Right renal pelvis (tissue), 4 donors: ENCODE results near the gene RAD21L1. TPM values are rescaled to one million over a fixed set of nuclear protein-coding genes. Genes with fewer than 3 reads are reported as not detected.
"Not testable (repeated sequence)": the region's sequence is repeated elsewhere in the genome, so short reads cannot be mapped to it uniquely, and the experiment has no call there.

Experiments
- DNase-seq, 4 donors: peaks; one replicate each; pipeline ENCODE4 v3.0.0-alpha.2; 2013; ENCODE audit warnings: low read depth in 4 of 4, low spot score in 3 of 4, missing footprints in 1 of 4
- polyA plus RNA-seq, 4 donors: library from polyadenylated mRNA; unstranded; fragments of 120-200 nt; gene quantifications; one replicate each; pipeline ENCODE4 v1.2.1, GENCODE V29; 2013; ENCODE audit not compliant: insufficient read length in 4 of 4

The RAD21L1 gene
- polyA plus RNA-seq, 4 donors, result not detected

DNA sequence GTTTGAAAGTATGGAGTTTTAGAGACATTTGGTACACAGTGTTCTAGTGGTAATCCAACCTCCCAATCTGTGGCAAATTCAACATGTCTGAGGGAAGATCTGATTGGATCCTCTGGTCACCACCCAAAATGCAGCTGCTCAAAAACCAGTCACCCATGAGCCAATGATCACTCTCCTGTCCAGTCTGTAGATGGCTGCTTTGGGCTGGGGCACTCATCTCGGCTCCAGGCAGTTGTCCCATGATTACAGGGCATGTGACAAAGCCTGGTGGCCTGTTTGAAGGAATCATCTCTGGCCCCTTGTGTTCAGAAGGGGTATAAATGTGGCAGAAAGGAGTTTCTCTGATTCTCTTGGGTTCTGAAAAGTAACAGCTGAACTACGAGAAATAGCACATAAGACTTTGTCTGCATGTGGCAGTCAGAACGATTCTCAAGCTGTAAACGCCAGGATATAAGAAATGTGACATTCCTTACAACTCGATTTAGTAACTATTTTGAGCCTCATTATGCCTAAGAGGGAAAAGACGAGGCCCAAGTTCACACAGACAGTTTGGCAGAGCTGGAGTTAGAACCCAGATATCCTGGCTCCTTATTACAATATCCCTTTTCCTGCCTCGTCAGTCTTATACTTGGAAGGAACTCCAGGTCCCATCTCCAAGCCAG lies 26.5 kb upstream of the RAD21L1 start:
- no peak for DNase-seq

DNA sequence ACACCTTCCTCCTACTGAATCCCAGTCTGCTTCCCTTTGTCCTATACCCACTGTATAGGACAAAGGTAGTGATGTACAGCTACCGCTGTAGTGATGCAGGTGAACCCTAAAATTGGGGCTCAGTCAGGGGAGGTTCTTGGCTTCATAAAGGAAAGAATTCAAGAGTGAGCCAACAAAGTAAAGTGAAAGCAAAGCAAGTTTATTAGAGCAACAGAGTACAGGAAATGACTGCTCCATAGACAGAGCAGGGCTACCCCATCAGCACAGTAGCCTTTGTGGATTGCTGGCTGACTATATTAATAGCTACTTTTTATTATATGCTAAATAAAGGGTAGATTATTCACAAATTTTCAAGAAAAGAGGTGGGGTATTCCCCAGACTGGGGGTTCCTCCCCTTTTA lies 25.9 kb upstream of the RAD21L1 start:
- no peak for DNase-seq

GRCh38 chr20:1202762-1203504 lies 22.9 kb upstream of the RAD21L1 start, which contains the start of gene C20orf202:
Gene C20orf202 (plus strand): TSS chr20:1203454. CDS start chr20:1203586, 132 bp downstream.
- no peak for DNase-seq

DNA sequence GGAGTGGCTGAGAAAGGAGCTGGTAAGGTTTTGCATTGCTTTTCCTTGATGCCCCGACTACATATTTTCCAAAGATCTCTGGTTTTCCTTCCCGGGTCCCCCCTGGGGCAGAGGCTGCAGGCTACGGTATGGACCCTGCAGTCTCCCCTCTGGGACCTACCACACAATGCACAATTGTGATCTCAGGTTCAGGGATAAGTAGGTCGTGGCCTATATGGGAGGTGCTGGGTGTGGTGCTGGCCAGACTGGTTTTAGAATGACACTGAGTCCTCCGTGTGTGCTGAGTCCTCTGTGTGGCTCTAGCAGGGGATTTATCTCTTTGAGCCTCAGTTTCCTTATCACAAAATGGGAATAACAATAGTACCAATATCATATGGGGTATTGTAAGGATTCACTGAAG lies 22.2 kb upstream of the RAD21L1 start:
- DNase-seq, result no peak

DNA sequence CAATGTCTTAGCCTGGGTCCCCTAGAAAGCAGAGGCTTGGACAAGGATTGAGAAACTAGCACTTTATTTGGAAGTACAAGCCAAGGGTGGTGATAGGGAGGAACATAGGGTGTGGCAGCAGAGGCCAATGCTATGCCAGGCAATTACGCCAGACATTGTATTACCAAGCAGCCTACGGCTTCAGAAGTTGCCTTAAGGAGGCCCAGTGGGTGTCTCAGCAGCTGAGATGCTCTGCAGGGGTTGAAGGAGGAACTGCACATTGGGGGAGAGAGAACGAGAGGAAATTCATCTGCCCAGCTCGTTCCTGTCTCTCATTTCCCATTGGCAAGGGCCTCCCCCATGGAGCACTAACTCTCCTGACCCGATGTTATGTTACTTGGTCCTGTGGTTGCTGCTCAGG lies 21.7 kb upstream of the RAD21L1 start:
- DNase-seq, result no peak

DNA sequence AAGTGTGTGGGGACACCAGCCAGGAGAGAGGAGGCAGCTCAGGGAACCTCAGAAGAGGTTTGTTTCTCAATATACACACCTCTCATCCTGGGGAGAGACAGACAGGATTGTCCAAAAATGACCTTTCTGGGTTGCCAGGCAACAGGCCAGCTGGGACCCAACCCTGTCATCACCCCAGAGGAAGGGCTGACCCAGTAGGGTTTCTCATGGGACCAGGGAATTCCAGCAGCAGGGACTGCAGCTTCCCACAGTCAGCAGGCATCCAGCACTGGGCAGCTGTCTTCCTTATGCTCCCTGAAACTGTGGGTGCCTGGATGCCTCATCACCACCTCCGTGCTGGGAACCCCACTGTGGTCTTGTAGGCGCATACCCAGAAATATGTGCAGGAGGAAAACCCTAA lies 21.3 kb upstream of the RAD21L1 start:
- DNase-seq, result no peak

GRCh38 chr20:1205802-1206201 lies 20.0 kb upstream of the RAD21L1 start:
- DNase-seq, result no peak

- DNase-seq, result no peak
These were observed 19.3 kb upstream of the RAD21L1 start for GRCh38 chr20:1206366-1207148.

- DNase-seq, result no peak
These were observed 18.5 kb upstream of the RAD21L1 start for GRCh38 chr20:1207293-1207878.

DNA sequence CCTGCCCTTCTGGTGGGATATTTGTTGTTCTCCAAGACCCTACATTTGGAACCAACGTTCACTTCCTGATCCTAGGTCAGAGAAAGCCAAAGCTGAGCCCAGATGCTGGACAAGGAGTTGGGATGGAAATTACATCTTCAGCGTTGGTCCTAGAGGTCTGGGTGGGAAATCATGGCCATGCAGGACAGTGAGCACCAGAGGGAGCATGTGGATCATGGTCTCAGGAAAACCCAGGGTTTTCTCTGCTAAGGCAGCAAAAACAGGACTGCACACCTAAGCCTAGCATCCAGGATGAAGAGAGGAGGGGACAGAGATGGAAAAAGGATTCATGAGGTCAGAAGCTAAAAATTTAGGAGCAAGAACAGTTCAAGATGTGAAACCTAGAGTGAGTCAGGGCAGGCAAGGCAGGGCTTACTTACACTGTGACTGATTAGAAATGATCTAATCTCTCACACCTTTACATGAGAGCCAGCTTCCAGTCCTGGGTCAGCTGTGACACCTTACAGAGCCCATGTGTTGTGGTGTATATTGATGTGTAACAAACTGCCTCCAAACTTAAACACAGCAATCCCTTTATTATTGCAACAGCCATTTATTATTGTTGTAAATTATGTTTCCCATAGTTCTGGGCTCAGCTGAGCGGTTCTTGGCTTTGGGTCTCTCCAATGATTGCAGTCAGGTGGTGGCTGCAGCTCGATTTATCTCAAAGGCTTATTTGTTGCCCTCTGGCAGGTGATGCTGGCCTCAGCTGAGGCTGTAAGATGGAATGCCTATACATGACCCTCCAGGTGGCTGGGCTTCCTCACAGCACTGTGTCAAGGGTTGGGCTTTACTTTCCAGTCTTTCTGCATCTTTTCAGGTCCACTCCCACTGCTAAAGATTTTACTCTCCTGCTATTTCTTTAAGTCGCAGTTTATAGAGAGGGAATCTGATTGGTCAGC lies 16.1 kb upstream of the RAD21L1 start:
- DNase-seq, result no peak

DNA sequence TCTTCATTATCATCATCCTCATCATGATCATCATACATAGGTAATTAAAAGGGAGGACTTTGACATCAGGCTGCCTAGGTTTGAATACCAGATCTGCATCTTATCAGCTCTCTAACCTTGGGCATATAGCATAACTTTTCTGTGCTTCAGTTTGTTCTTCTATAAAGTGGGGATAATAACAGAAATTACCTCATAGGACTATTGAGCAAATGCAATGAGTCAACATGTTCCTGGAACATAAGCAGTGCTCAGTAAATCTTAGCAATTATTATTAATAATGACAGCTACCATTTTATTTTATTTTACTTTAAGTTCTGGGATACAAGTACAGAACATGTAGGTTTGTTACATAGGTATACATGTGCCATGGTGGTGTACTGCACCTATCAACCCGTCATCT lies 15.3 kb upstream of the RAD21L1 start:
- no peak for DNase-seq

DNA sequence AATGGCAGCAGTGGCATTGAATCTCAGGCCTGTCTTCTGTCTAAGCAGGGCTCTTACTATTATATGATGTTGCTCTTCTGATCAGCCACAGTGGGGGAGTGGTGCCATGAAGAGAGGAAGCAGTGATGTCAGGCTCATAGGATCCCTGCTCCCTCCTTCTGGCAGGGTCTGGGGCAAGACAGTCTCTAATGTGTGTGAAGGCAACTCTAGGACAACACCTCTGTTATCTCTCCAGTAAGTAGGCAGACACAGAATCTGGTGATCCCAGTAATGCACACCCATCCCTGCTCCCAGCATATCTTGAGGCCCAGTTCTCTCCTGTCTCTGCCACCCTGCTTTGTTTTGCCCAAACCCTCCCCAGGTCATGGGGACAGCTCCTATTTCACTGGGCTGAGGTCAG lies 13.8 kb upstream of the RAD21L1 start:
- DNase-seq, result no peak

- DNase-seq, result peak in 2 of 4 donors; percentile 47 to 48
These were observed 13.0 kb upstream of the RAD21L1 start for GRCh38 chr20:1212607-1213396.

GRCh38 chr20:1214838-1215261 lies 11.0 kb upstream of the RAD21L1 start:
- DNase-seq, result no peak

GRCh38 chr20:1215386-1216170 lies 10.3 kb upstream of the RAD21L1 start:
- no peak for DNase-seq

DNA sequence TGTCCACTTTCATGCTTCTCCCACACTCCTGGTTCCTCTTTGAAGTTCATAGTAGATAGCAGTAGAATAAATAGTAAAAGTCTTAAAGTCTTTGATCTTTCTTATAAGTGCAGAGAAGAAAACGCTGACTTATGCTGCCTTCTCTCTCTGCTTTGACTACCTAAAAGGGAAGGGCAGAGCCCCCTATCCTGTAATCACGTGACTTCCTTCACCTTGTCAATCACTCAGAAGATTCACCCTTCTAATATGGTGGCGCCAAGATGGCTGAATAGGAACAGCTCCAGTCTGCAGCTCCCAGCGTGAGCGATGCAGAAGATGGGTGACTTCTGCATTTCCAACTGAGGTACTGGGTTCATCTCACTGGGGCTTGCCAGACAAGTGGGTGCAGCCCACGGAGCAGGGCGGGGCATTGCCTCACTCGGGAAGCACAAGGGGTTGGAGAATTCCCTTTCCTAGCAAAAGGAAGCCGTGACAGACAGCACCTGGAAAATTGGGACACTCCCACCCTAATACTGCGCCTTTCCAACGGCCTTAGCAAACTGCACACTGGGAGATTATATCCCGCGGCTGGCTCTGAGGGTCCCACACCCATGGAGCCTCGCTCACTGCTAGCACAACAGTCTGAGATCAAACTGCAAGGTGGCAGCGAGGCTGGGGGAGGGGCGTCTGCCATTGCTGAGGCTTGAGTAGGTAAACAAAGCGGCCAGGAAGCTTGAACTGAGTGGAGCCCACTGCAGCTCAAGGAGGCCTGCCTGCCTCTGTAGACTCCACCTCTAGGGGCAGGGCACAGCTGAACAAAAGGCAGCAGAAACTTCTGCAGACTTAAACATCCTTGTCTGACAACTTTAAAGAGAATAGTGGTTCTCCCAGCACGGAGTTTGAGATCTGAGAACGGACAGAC lies 9.1 kb upstream of the RAD21L1 start:
- DNase-seq, result not testable (repeated sequence)

- not testable (repeated sequence) for DNase-seq
These were observed 3.1 kb upstream of the RAD21L1 start for GRCh38 chr20:1222750-1223149.
